ENCODE measurements around the gene COL17A1. TPM values are rescaled to one million over a fixed set of nuclear protein-coding genes. Genes with fewer than 3 reads are reported as not detected.

COL17A1 gene
- total and polyA plus RNA-seq, 9 of the 15 experiments (the other 6 are each of a cell fraction or from before 2014, with no cell fraction given), result not detected

DNA sequence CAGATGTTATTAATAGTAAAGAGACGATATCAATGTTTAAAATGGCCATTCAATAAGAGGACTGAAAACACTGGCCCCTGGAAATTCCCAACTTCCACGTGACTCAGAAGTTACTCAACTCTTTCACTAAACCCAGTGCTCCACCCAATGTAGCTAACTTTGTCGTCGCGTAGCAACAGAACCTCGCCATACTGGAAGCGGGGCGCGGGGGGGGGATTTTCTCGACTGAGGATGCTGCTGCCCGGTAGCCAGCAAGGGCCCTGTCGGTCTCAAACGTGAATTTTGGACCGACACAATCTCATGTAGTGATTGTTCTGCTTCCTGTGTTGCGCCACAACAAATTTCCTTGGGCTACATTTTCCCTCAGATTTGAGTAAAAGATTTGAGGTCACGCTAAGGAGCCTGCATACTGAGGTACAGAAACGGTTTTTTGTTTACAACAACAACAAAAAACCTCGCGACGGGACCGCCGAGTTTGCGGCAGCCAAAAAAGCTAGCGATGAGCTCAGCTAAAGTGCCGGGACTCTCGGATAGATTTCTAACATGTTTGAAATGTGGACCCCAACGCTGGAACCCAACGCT, 35.3 kb upstream of the COL17A1 start (continued):
- TF ChIP-seq RBM15 (IDR thresholded peaks at IDR 0.05; ENCODE audit: insufficient read depth, low read length) (no peak), NBN (IDR thresholded peaks at IDR 0.05; ENCODE audit: low read depth) (no peak), ZNF224 (CRISPR knock-in tag; IDR thresholded peaks at IDR 0.05) (no peak), BHLHE40 (IDR thresholded peaks at IDR 0.05; ENCODE audit: low read length) (peak; percentile 61), TAF7 (tag; IDR thresholded peaks at IDR 0.05) (no peak), YY1 (IDR thresholded peaks at IDR 0.05; ENCODE audit: borderline replicate concordance in 1 of 3, control insufficient read depth in 1 of 3, extremely low read depth in 1 of 3, insufficient read depth in 3 of 3, insufficient read length in 1 of 3, insufficient replicate concordance in 2 of 3, low read depth in 1 of 3, low read length in 2 of 3) (peak in 1 of 3 experiments; percentile 56), CXXC5 (CRISPR knock-in tag; IDR thresholded peaks at IDR 0.05) (no peak), GABPA (tag; conservative IDR thresholded peaks at IDR 0.05; ENCODE audit: low read depth) (peak; percentile 34; the same call in 1 of the 2 replicates), NFE2 (IDR thresholded peaks at IDR 0.05; ENCODE audit: low read depth) (no peak), ZBTB17 (CRISPR knock-in tag; IDR thresholded peaks at IDR 0.05) (no peak), RB1 (IDR thresholded peaks at IDR 0.05; ENCODE audit: low read depth) (no peak), POLR2G (IDR thresholded peaks at IDR 0.05; ENCODE audit: low read depth, low read length) (no peak), BACH1 (tag; IDR thresholded peaks at IDR 0.05) (0 out of 2 replicates have a peak, but pooled peaks have one; percentile 22)
- TF ChIP-seq, protein P1, sequence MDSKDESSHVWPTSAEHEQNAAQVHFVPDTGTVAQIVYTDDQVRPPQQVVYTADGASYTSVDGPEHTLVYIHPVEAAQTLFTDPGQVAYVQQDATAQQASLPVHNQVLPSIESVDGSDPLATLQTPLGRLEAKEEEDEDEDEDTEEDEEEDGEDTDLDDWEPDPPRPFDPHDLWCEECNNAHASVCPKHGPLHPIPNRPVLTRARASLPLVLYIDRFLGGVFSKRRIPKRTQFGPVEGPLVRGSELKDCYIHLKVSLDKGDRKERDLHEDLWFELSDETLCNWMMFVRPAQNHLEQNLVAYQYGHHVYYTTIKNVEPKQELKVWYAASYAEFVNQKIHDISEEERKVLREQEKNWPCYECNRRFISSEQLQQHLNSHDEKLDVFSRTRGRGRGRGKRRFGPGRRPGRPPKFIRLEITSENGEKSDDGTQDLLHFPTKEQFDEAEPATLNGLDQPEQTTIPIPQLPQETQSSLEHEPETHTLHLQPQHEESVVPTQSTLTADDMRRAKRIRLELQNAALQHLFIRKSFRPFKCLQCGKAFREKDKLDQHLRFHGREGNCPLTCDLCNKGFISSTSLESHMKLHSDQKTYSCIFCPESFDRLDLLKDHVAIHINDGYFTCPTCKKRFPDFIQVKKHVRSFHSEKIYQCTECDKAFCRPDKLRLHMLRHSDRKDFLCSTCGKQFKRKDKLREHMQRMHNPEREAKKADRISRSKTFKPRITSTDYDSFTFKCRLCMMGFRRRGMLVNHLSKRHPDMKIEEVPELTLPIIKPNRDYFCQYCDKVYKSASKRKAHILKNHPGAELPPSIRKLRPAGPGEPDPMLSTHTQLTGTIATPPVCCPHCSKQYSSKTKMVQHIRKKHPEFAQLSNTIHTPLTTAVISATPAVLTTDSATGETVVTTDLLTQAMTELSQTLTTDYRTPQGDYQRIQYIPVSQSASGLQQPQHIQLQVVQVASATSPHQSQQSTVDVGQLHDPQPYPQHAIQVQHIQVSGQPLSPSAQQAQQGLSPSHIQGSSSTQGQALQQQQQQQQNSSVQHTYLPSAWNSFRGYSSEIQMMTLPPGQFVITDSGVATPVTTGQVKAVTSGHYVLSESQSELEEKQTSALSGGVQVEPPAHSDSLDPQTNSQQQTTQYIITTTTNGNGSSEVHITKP (IDR thresholded peaks at IDR 0.05; ENCODE audit: partially characterized antibody), result peak; percentile 5
- TF ChIP-seq, protein P2, sequence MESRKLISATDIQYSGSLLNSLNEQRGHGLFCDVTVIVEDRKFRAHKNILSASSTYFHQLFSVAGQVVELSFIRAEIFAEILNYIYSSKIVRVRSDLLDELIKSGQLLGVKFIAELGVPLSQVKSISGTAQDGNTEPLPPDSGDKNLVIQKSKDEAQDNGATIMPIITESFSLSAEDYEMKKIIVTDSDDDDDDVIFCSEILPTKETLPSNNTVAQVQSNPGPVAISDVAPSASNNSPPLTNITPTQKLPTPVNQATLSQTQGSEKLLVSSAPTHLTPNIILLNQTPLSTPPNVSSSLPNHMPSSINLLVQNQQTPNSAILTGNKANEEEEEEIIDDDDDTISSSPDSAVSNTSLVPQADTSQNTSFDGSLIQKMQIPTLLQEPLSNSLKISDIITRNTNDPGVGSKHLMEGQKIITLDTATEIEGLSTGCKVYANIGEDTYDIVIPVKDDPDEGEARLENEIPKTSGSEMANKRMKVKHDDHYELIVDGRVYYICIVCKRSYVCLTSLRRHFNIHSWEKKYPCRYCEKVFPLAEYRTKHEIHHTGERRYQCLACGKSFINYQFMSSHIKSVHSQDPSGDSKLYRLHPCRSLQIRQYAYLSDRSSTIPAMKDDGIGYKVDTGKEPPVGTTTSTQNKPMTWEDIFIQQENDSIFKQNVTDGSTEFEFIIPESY (CRISPR knock-in tag; IDR thresholded peaks at IDR 0.05), result no peak
- TF ChIP-seq, protein P3, sequence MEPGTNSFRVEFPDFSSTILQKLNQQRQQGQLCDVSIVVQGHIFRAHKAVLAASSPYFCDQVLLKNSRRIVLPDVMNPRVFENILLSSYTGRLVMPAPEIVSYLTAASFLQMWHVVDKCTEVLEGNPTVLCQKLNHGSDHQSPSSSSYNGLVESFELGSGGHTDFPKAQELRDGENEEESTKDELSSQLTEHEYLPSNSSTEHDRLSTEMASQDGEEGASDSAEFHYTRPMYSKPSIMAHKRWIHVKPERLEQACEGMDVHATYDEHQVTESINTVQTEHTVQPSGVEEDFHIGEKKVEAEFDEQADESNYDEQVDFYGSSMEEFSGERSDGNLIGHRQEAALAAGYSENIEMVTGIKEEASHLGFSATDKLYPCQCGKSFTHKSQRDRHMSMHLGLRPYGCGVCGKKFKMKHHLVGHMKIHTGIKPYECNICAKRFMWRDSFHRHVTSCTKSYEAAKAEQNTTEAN (CRISPR knock-in tag; IDR thresholded peaks at IDR 0.05), result no peak
- TF ChIP-seq, protein P4, sequence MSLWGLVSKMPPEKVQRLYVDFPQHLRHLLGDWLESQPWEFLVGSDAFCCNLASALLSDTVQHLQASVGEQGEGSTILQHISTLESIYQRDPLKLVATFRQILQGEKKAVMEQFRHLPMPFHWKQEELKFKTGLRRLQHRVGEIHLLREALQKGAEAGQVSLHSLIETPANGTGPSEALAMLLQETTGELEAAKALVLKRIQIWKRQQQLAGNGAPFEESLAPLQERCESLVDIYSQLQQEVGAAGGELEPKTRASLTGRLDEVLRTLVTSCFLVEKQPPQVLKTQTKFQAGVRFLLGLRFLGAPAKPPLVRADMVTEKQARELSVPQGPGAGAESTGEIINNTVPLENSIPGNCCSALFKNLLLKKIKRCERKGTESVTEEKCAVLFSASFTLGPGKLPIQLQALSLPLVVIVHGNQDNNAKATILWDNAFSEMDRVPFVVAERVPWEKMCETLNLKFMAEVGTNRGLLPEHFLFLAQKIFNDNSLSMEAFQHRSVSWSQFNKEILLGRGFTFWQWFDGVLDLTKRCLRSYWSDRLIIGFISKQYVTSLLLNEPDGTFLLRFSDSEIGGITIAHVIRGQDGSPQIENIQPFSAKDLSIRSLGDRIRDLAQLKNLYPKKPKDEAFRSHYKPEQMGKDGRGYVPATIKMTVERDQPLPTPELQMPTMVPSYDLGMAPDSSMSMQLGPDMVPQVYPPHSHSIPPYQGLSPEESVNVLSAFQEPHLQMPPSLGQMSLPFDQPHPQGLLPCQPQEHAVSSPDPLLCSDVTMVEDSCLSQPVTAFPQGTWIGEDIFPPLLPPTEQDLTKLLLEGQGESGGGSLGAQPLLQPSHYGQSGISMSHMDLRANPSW (CRISPR knock-in tag; IDR thresholded peaks at IDR 0.05), result no peak
